Upper lobe of right lung (tissue), 1 donor: Measurements from ENCODE around the gene GAL3ST3. TPM values are rescaled to one million over a fixed set of nuclear protein-coding genes. Genes with fewer than 3 reads are reported as not detected.
A peak's percentile ranks its signal among the peaks of the same experiment; 100 is the strongest.

Source experiments
- ATAC-seq: fragments of 200-7000 bp; cut with Tn5 transposase; one replicate; pipeline ENCODE4 v1.9.1; 2020; ENCODE audit warnings: mild to moderate bottlenecking, moderate library complexity
- DNase-seq: peaks from one replicate; pipeline ENCODE4 v3.0.0-alpha.2; 2020
- H3K27ac ChIP-seq: fragments of 200-600 bp; one replicate; pipeline ENCODE4 v1.8.0; 2022
- H3K27me3 ChIP-seq: fragments of 200-600 bp; one replicate; pipeline ENCODE4 v1.8.0; 2022; ENCODE audit warnings: mild to moderate bottlenecking
- H3K36me3 ChIP-seq: fragments of 200-600 bp; one replicate; pipeline ENCODE4 v1.8.0; 2022
- H3K4me1 ChIP-seq: fragments of 200-600 bp; one replicate; pipeline ENCODE4 v1.8.0; 2022
- H3K4me3 ChIP-seq: fragments of 200-600 bp; one replicate; pipeline ENCODE4 v1.8.0; 2022; ENCODE audit warnings: mild to moderate bottlenecking
- H3K9me3 ChIP-seq: fragments of 200-600 bp; one replicate; pipeline ENCODE4 v1.8.0; 2022
- intact Hi-C: fragments of 100-400 bp; cut with DNase I; formaldehyde crosslinking; loops from one replicate; pipeline ENCODE4 v1.11.0; 2022
- total RNA-seq: library from RNA; stranded (reverse); fragmentation: NEBNext Ultra II Directional; extraction: Animal tissue kit (Norgen Biotek cat#: 25700); gene quantifications from one replicate; pipeline ENCODE4 v1.2.1, GENCODE V29; 2021
- TF ChIP-seq, protein P1 (sequence below): fragments of 200-600 bp; IDR thresholded peaks from one replicate; pipeline ENCODE4 v1.8.0; 2022; ENCODE audit warnings: antibody characterized with exemption
- donor health status: DM: no; HTN: yes; CAD: no; lungs with severe emphysema.

Gene GAL3ST3
- total RNA-seq, 1 donor from 2014 or later = not detected

DNA sequence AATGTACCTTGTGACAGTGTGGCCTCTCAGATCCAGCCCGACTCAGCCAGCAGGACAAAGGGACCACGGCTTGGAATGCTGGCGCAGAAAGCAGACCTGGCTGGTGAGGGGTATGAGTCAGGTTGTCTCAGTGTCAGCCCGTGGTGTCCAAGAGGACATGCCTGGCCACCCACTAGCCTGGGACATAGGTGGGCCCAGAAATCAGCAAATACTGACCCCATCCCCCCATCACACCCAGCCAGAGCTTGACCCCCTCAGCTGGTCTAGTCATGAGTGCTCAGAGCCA, 42.1 kb downstream of the GAL3ST3 start:
- no peak overlapping the region for H3K27ac ChIP-seq
- H3K4me1 ChIP-seq = peaks cover 10% of the 10 kb centered on the region
- peaks cover 21% of the 10 kb centered on the region for H3K36me3 ChIP-seq
- peaks cover 7% of the 10 kb centered on the region for H3K27me3 ChIP-seq
- H3K9me3 ChIP-seq = no peaks in the 10 kb centered on the region
- TF ChIP-seq, protein P1, sequence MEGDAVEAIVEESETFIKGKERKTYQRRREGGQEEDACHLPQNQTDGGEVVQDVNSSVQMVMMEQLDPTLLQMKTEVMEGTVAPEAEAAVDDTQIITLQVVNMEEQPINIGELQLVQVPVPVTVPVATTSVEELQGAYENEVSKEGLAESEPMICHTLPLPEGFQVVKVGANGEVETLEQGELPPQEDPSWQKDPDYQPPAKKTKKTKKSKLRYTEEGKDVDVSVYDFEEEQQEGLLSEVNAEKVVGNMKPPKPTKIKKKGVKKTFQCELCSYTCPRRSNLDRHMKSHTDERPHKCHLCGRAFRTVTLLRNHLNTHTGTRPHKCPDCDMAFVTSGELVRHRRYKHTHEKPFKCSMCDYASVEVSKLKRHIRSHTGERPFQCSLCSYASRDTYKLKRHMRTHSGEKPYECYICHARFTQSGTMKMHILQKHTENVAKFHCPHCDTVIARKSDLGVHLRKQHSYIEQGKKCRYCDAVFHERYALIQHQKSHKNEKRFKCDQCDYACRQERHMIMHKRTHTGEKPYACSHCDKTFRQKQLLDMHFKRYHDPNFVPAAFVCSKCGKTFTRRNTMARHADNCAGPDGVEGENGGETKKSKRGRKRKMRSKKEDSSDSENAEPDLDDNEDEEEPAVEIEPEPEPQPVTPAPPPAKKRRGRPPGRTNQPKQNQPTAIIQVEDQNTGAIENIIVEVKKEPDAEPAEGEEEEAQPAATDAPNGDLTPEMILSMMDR = no peak
- DNase-seq (no peak), ATAC-seq (no peak)
- H3K4me3 ChIP-seq = no peak overlapping the region
- intact Hi-C loops = no loop called here

DNA sequence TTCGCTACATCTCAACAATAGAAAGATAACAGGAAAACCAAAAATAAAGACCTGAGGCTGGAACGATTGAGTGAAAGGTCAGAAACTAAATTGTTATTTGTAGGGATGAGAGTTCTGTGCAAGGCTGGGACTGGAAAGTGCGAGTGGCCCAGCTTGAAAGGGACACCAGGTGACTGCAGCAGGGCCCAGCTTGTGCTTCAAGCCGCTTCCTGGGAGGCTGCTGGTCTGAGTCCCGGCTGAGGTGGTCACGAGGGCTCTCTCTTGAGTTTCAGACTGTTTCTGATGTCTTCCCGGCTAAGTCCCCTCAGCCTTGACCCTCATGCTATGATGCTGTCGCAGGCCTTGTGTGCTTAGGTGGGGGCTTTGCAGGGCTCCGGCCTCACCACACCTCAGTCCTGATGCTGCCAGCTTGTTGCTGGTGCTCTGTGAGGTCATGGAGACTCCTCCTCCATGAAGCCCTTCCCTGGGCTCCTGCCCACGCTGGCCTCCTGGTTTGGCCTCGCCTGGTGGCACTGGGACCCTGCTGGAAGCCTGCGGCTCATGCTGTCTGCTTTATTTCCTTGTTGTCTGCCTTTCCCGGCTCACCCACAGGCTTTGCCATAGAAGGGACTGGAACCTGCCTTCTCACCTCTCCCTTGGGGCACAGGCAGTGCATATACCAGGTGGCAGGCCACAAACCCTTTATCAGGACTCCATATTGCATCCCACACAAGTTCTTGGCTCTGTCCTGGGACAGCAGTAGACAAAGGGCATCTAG, 42.6 kb downstream of the GAL3ST3 start:
- Histone ChIP-seq H3K4me1 (peaks cover 7% of the 10 kb centered on the region), H3K9me3 (no peaks in the 10 kb centered on the region), H3K4me3 (no peak overlapping the region), H3K27me3 (peaks cover 2% of the 10 kb centered on the region), H3K36me3 (peaks cover 21% of the 10 kb centered on the region), H3K27ac (no peak overlapping the region)
- no peak for DNase-seq
- no peak for ATAC-seq
- intact Hi-C loops = no loop called here
- TF ChIP-seq, protein P1 = no peak

DNA sequence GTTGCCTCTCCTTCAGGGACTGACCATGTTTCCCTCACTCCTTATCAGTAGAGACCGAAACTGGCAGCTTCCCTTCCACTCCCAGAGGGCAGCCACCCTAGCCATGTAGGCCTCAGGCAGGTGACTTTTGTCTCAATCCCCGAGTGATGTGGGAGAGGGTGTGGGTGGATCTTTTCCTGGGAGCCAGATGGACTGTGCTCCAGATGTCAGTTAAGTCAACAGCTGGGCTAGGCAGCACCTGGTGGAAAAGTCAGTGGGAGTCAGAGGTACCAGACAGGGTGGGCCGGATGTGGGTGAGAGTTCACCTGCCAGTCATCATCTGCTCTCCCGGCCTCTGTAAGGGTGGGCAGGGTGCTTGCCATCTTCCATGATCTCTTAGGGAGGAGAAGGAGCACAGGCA, 44.8 kb downstream of the GAL3ST3 start:
- Histone ChIP-seq H3K4me1 (peaks cover 21% of the 10 kb centered on the region), H3K36me3 (peaks cover 31% of the 10 kb centered on the region), H3K27ac (no peak overlapping the region), H3K4me3 (no peak overlapping the region), H3K9me3 (no peaks in the 10 kb centered on the region), H3K27me3 (no peaks in the 10 kb centered on the region)
- TF ChIP-seq, protein P1 = no peak
- intact Hi-C loops = no loop called here
- no peak for DNase-seq
- no peak for ATAC-seq

DNA sequence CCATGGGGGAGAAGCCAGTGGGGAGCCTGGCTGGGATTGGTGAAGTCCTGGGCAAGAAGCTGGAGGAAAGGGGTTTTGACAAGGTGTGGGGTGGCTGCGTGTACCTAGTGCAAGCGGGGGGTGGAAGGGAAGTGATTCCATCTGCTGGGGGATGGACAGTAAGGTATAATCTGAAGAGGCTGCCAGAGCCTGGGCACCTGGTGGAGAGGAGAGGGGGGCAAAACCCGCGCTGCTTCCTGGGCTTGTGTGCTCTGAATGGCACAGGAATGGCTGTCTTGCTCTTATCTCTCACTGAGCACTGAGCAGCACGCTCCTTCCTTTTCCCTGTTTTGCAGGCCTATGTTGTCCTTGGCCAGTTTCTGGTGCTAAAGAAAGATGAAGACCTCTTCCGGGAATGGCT, 45.7 kb downstream of the GAL3ST3 start:
- DNase-seq (no peak), ATAC-seq (no peak)
- Histone ChIP-seq H3K36me3 (peaks cover 40% of the 10 kb centered on the region), H3K27me3 (no peaks in the 10 kb centered on the region), H3K9me3 (no peaks in the 10 kb centered on the region), H3K4me3 (peak overlapping the region; percentile 98), H3K4me1 (peaks cover 21% of the 10 kb centered on the region), H3K27ac (peak overlapping the region; percentile 95)
- TF ChIP-seq, protein P1 = no peak
- intact Hi-C loops = no loop called here

DNA sequence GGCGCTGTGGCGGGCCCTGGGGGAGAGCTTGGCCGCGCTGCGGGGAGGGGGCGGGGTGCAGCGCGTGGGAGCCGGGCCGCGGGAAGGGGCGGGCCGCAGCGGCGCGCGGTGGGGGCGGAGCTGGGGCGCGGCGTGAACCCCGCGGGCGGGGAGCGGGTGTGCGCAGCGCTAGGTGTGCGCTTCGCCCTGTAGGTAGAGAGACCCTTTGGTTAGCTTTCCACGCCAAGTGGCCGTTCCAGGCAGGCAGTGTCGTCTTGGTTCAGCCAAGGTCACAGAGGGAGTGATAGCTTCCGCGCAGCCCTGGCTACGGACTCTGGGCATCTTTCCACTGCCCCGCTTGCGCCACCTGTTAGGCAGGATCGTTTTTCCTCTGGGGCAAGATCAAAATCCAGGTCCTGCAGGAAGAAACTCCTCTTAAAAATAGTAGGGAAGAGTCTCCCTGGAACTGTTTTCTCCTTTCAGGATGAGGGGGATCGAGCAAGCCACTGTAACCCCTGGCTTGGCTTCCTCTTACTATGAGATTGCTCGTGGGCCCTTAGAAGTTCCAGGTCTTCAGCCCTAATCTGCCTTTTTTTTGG, 46.2 kb downstream of the GAL3ST3 start:
- H3K4me3 ChIP-seq = peak overlapping the region; percentile 98
- TF ChIP-seq, protein P1 = peak; percentile 12
- ATAC-seq (peak; percentile 88), DNase-seq (no peak)
- H3K36me3 ChIP-seq = peaks cover 46% of the 10 kb centered on the region
- intact Hi-C loops = no loop called here
- H3K9me3 ChIP-seq = no peaks in the 10 kb centered on the region
- no peaks in the 10 kb centered on the region for H3K27me3 ChIP-seq
- peak overlapping the region; percentile 95 for H3K27ac ChIP-seq
- H3K4me1 ChIP-seq = peaks cover 21% of the 10 kb centered on the region
